Measurements from ENCODE around the gene ARVCF. TPM values are rescaled to one million over a fixed set of nuclear protein-coding genes. Genes with fewer than 3 reads are reported as not detected.

Gene ARVCF
- total and polyA plus RNA-seq, 2 of the 8 experiments (the other 6 are each of a cell fraction or from before 2014, with no cell fraction given) = 31.0 to 43.2 TPM

GRCh38 chr22:19982991-19983578 is 33.5 kb downstream of the ARVCF start:
- CTCF ChIA-PET (ENCODE audit: partially characterized antibody) = interaction anchor here (0.7 to 2.3 kb wide), 7 partner anchors 8 to 33 kb away, joined by 3 to 9 read pairs (median 3); no protein-coding TSS in a partner anchor
- Histone ChIP-seq H3K79me1 (ENCODE audit: low read depth, low read length) (peaks cover 24% of the 10 kb centered on the region), H3K4me1 (replicated peaks in 1 of 4; ENCODE audit: control insufficient read depth in 3 of 4, insufficient read depth in 4 of 4, low read length in 3 of 4) (peaks cover 0 to 13% (median 9%) of the 10 kb centered on the region in 4 experiments; a peak in 5 of 7 replicates), H4K8ac (ENCODE audit: extremely low read depth, insufficient read depth, low read length) (no peak overlapping the region), H2BK15ac (ENCODE audit: low read length) (no peak overlapping the region), H3K4me3 (ENCODE audit: extremely low read depth in 1 of 4, insufficient read depth in 2 of 4, low read depth in 3 of 4, low read length in 4 of 4) (no peak overlapping the region), H3K4me2 (ENCODE audit: insufficient read depth in 1 of 2, low read depth in 2 of 2, low read length in 2 of 2) (no peak overlapping the region), H3K79me2 (ENCODE audit: control insufficient read depth in 1 of 2, insufficient read depth in 2 of 2, low read length in 2 of 2) (peaks cover 0 to 8% of the 10 kb centered on the region in 2 experiments; a peak in 1 of 4 replicates), H2BK12ac (ENCODE audit: low read depth, low read length) (no peak overlapping the region), H3K14ac (ENCODE audit: insufficient read length) (no peak overlapping the region), H2AK5ac (ENCODE audit: low read depth, low read length) (no peak overlapping the region), H2AFZ (ENCODE audit: low read length) (no peak overlapping the region), H3K23ac (ENCODE audit: insufficient read length) (no peak overlapping the region), H3K56ac (replicated peaks; ENCODE audit: insufficient read length, low read depth, low read length) (no peak overlapping the region), H4K5ac (ENCODE audit: insufficient read length, low read depth, low read length) (no peak overlapping the region), H2BK5ac (ENCODE audit: low read depth, low read length) (no peak overlapping the region), H3K27me3 (replicated peaks in 1 of 4; ENCODE audit: control insufficient read depth in 3 of 4, extremely low read depth in 1 of 4, insufficient read depth in 3 of 4, low read length in 3 of 4) (no peaks in the 10 kb centered on the region), H2BK20ac (ENCODE audit: low read length) (no peak overlapping the region), H3K9me3 (ENCODE audit: insufficient read depth in 2 of 2, low read depth in 1 of 2, low read length in 1 of 2) (no peaks in the 10 kb centered on the region), H4K91ac (replicated peaks; ENCODE audit: insufficient read length, low read length) (no peak overlapping the region), H3K23me2 (ENCODE audit: low read depth, low read length) (peaks cover 4% of the 10 kb centered on the region; the same call in 1 of the 2 replicates), H3K27ac (ENCODE audit: low read depth, low read length) (no peak overlapping the region; the same call in 1 of the 2 replicates), H3K18ac (ENCODE audit: extremely low read depth, low read length) (no peak overlapping the region), H3K9ac (replicated peaks in 1 of 4; ENCODE audit: extremely low read depth in 1 of 4, low read depth in 3 of 4, low read length in 3 of 4) (no peak overlapping the region), H3K4ac (replicated peaks; ENCODE audit: insufficient read length, low read depth, low read length) (no peak overlapping the region), H3K36me3 (ENCODE audit: control insufficient read depth in 2 of 4, insufficient read depth in 4 of 4, low read length in 3 of 4) (peaks cover 2 to 28% (median 8%) of the 10 kb centered on the region in 4 experiments; a peak in 7 of 8 replicates), H2BK120ac (replicated peaks; ENCODE audit: low read depth, low read length) (no peak overlapping the region), H4K20me1 (replicated peaks in 1 of 2; ENCODE audit: control insufficient read depth in 1 of 2, insufficient read depth in 2 of 2, low read length in 2 of 2) (peaks cover 10 to 26% of the 10 kb centered on the region in 2 experiments)
- POLR2A ChIA-PET (ENCODE audit: partially characterized antibody) = no interaction called here
- WGBS, 2 experiments (ENCODE audit: extremely low coverage in 1 of 2, insufficient coverage in 1 of 2, insufficient read length in 1 of 2, insufficient replicate concordance in 2 of 2, low coverage in 1 of 2, low lambda C conversion rate in 2 of 2, missing lambda C conversion rate in 1 of 2) = 95% methylated on average over 7 of the region's 8 CpGs; no CpG with 5 or more reads in 1 of the 2 experiments
- DNase-seq (ENCODE audit: low read depth in 1 of 2, low spot score in 2 of 2) (no peak), FAIRE-seq (no peak)
- no peak for TF ChIP-seq YY1 (IDR thresholded peaks at IDR 0.05; ENCODE audit: low read depth, low read length)
- no peak for TF ChIP-seq CTCF (IDR thresholded peaks at IDR 0.05; ENCODE audit: control extremely low read depth in 1 of 3, insufficient read depth in 1 of 3, low read depth in 1 of 3, low read length in 3 of 3)
- no peak for TF ChIP-seq EZH2 (IDR thresholded peaks at IDR 0.05; ENCODE audit: low read depth, low read length, severe bottlenecking)
- no peak for TF ChIP-seq SP2 (IDR thresholded peaks at IDR 0.05; ENCODE audit: low read length)
- TF ChIP-seq EGR1 (IDR thresholded peaks at IDR 0.05; ENCODE audit: borderline replicate concordance, low read depth, low read length) = no peak
- no peak for TF ChIP-seq JUND (IDR thresholded peaks at IDR 0.05; ENCODE audit: low read length)
- TF ChIP-seq BCL11A (IDR thresholded peaks at IDR 0.05; ENCODE audit: low read depth in 2 of 2, low read length in 2 of 2) = no peak
- TF ChIP-seq POLR2AphosphoS5 (IDR thresholded peaks at IDR 0.05; ENCODE audit: low read depth, low read length) = no peak
- TF ChIP-seq HDAC2 (IDR thresholded peaks at IDR 0.05; ENCODE audit: borderline replicate concordance in 1 of 2, low read depth in 2 of 2, low read length in 2 of 2) = no peak
